DOHH2 (cell line): Measurements from ENCODE around the gene KDM5A.

Source experiments
- H3F3A ChIP-seq: fragments of 200-600 bp; sonication (generic), shearing (Covaris generic); 2 replicates; pipeline ENCODE4 v1.6.0; 2016; ENCODE audit warnings: antibody characterized with exemption, mild to moderate bottlenecking; ENCODE audit not compliant: control insufficient read depth, insufficient read depth
- H3K27ac ChIP-seq: fragments of 200-600 bp; sonication (generic); 2 replicates; pipeline ENCODE4 v1.5.1; 2014; ENCODE audit warnings: low read depth, mild to moderate bottlenecking, low read length, moderate library complexity
- H3K27me3 ChIP-seq: fragments of 200-600 bp; sonication (generic); 2 replicates; pipeline ENCODE4 v1.6.1; 2014; ENCODE audit warnings: mild to moderate bottlenecking, low read length, mixed read lengths; ENCODE audit not compliant: control insufficient read depth
- H3K36me3 ChIP-seq: fragments of 200-600 bp; sonication (generic); 2 replicates; pipeline ENCODE4 v1.6.1; 2014; ENCODE audit warnings: mild to moderate bottlenecking, low read length, moderate library complexity, mixed read lengths; ENCODE audit not compliant: control insufficient read depth
- H3K4me1 ChIP-seq: fragments of 200-600 bp; sonication (generic); 2 replicates; pipeline ENCODE4 v1.6.1; 2014; ENCODE audit warnings: mild to moderate bottlenecking, low read length, mixed read lengths; ENCODE audit not compliant: control insufficient read depth
- H3K4me2 ChIP-seq: fragments of 200-600 bp; sonication (generic); 2 replicates; pipeline ENCODE4 v1.6.0; 2014; ENCODE audit warnings: mild to moderate bottlenecking, low read length, moderate library complexity
- H3K4me3 ChIP-seq: fragments of 200-600 bp; sonication (generic); 2 replicates; pipeline ENCODE4 v1.5.1; 2014; ENCODE audit warnings: mild to moderate bottlenecking, low read length, mixed read lengths
- H3K79me2 ChIP-seq: fragments of 200-600 bp; sonication (generic); 2 replicates; pipeline ENCODE4 v1.6.1; 2014; ENCODE audit warnings: mild to moderate bottlenecking, low read length, mixed read lengths; ENCODE audit not compliant: control insufficient read depth
- H3K9me2 ChIP-seq: fragments of 200-600 bp; sonication (generic); replicated peaks from 2 replicates; pipeline ENCODE4 v1.6.1; 2014; ENCODE audit warnings: mild to moderate bottlenecking, low read length, mixed read lengths; ENCODE audit not compliant: control insufficient read depth
- H3K9me3 ChIP-seq: fragments of 200-600 bp; sonication (generic); 2 replicates; pipeline ENCODE4 v1.6.1; 2014; ENCODE audit warnings: antibody characterized with exemption, low read length, mixed read lengths; ENCODE audit not compliant: control insufficient read depth, insufficient read depth
- H4K20me1 ChIP-seq: fragments of 200-600 bp; sonication (generic); 2 replicates; pipeline ENCODE4 v1.6.0; 2014; ENCODE audit warnings: low read depth, mild to moderate bottlenecking, antibody characterized with exemption, low read length, moderate library complexity; ENCODE audit not compliant: control insufficient read depth, insufficient read depth
- CTCF ChIP-seq: fragments of 200-600 bp; sonication (generic); IDR thresholded peaks from one replicate; pipeline ENCODE4 v1.5.1; 2014; ENCODE audit warnings: antibody characterized with exemption, mild to moderate bottlenecking, low read depth, low read length; ENCODE audit not compliant: poor library complexity, severe bottlenecking
- EZH2phosphoT487 ChIP-seq: fragments of 200-600 bp; sonication (generic); IDR thresholded peaks from 2 replicates; pipeline ENCODE4 v1.6.1; 2017; ENCODE audit warnings: borderline replicate concordance, mild to moderate bottlenecking, antibody characterized with exemption, low read length, moderate library complexity, mixed read lengths

KDM5A gene

GRCh38 chr12:257521-258321 lies 131.4 kb downstream of the KDM5A start:
- Histone ChIP-seq H3K4me1 (no peaks in the 10 kb centered on the region), H3K36me3 (no peaks in the 10 kb centered on the region), H3K9me2 (no peaks in the 10 kb centered on the region), H3K27ac (no peak overlapping the region), H3K27me3 (peaks cover 12% of the 10 kb centered on the region; the same call in 1 of the 2 replicates), H3K4me2 (no peak overlapping the region), H3K79me2 (no peaks in the 10 kb centered on the region), H4K20me1 (no peaks in the 10 kb centered on the region), H3K9me3 (no peaks in the 10 kb centered on the region), H3K4me3 (no peak overlapping the region), H3F3A (no peaks in the 10 kb centered on the region)
- no peak for TF ChIP-seq CTCF
- no peak for TF ChIP-seq EZH2phosphoT487

DNA sequence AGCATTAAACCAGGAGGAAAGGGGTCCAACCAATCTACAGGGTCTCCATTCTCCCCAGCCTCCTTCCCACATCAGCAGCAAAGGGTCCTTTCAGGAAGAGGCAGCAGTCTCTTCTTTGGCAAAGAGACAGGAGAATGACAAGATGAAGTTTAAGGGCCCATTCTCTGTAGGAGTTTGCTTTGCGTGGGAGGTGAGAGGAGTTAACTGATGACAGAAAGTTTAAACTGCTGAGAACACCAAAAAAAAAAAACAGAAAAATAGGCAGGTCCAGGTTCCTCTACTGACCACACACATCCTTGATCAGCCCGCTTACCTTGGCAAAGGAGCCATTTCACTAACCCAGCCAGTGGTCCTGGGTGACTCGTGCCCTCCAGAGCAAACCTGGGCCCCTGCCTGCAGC lies 132.2 kb downstream of the KDM5A start:
- Histone ChIP-seq H3K4me2 (no peak overlapping the region), H3K27me3 (peaks cover 10% of the 10 kb centered on the region; the same call in 1 of the 2 replicates), H3K79me2 (no peaks in the 10 kb centered on the region), H3F3A (no peaks in the 10 kb centered on the region), H3K4me1 (no peaks in the 10 kb centered on the region), H3K9me3 (no peaks in the 10 kb centered on the region), H4K20me1 (no peaks in the 10 kb centered on the region), H3K9me2 (no peaks in the 10 kb centered on the region), H3K27ac (no peak overlapping the region), H3K36me3 (no peaks in the 10 kb centered on the region), H3K4me3 (no peak overlapping the region)
- no peak for TF ChIP-seq EZH2phosphoT487
- TF ChIP-seq CTCF, result no peak

- Histone ChIP-seq H3K27me3 (peaks cover 10% of the 10 kb centered on the region; the same call in 1 of the 2 replicates), H3K27ac (no peak overlapping the region)
- TF ChIP-seq CTCF (no peak), EZH2phosphoT487 (no peak)
Observed at GRCh38 chr12:256225-256624, 132.9 kb downstream of the KDM5A start.

More at GRCh38 chr12:256225-256624, 132.9 kb downstream of the KDM5A start:
- Histone ChIP-seq H3K4me3 (no peak overlapping the region), H3K9me3 (no peaks in the 10 kb centered on the region), H3K79me2 (no peaks in the 10 kb centered on the region), H3K9me2 (no peaks in the 10 kb centered on the region), H3F3A (no peaks in the 10 kb centered on the region), H3K36me3 (no peaks in the 10 kb centered on the region), H3K4me2 (no peak overlapping the region), H4K20me1 (no peaks in the 10 kb centered on the region), H3K4me1 (no peaks in the 10 kb centered on the region)
